ENCODE measurements around the gene ZNF385D. TPM values are rescaled to one million over a fixed set of nuclear protein-coding genes. Genes with fewer than 3 reads are reported as not detected.

The ZNF385D gene
- total and polyA plus RNA-seq, 2 of the 13 experiments (the other 11 are each of a cell fraction or from before 2014, with no cell fraction given) = not detected

GRCh38 chr3:21515417-21515816, 235.6 kb downstream of the ZNF385D start:
- WGBS (ENCODE audit: low lambda C conversion rate) = 0% methylated on average over 1 of the region's 1 CpG
- CTCF ChIA-PET (ENCODE audit: low intra/inter-chr PET ratio, low total read pairs) = no interaction called here

GRCh38 chr3:21509731-21510470, 241.1 kb downstream of the ZNF385D start:
- Histone ChIP-seq H3K27ac (ENCODE audit: extremely low read length, insufficient read depth, low read length) (no peak overlapping the region), H3K4me1 (ENCODE audit: insufficient read depth, low read length) (no peaks in the 10 kb centered on the region), H3K36me3 (replicated peaks in 1 of 2; ENCODE audit: control insufficient read depth in 1 of 2, insufficient read depth in 2 of 2, low read length in 2 of 2) (no peaks in the 10 kb centered on the region), H3K79me2 (ENCODE audit: insufficient read depth, low read length) (no peaks in the 10 kb centered on the region), H3K4me2 (ENCODE audit: low read depth, low read length) (no peak overlapping the region), H3K4me3 (replicated peaks in 1 of 3; ENCODE audit: insufficient read depth in 1 of 3, low read depth in 2 of 3, low read length in 3 of 3) (no peak overlapping the region), H3K9ac (ENCODE audit: insufficient read depth, low read depth, low read length) (no peak overlapping the region), H2AFZ (ENCODE audit: low read length) (no peak overlapping the region), H4K20me1 (ENCODE audit: insufficient read depth, low read length) (no peaks in the 10 kb centered on the region), H3K27me3 (ENCODE audit: control insufficient read depth in 1 of 2, insufficient read depth in 2 of 2, low read length in 2 of 2) (no peaks in the 10 kb centered on the region), H3K9me3 (ENCODE audit: low read length) (peaks cover 18% of the 10 kb centered on the region; the same call in 1 of the 2 replicates)
- CTCF ChIA-PET (ENCODE audit: low intra/inter-chr PET ratio, low total read pairs) = no interaction called here
- BruUV-seq (replicated peaks) = no TSS peak
- in situ Hi-C loops (cut with HindIII; ENCODE audit: extremely low pct_ligation_motif_present, low pct_unique_long_range_greater_than_20kb) = no loop called here
- WGBS (ENCODE audit: low lambda C conversion rate) = under 1% methylated on average over 5 of the region's 5 CpGs
- POLR2A ChIA-PET = no interaction called here
- intact Hi-C loops (cut with micrococcal nuclease; ENCODE audit: unreplicated experiment) = no loop called here
- DNase-seq (ENCODE audit: low spot score) = no peak
- no peak for FAIRE-seq
- TF ChIP-seq CREM (IDR thresholded peaks at IDR 0.05) (no peak), CREM (CRISPR knock-in tag; IDR thresholded peaks at IDR 0.05) (no peak), ASH2L (IDR thresholded peaks at IDR 0.05; ENCODE audit: insufficient read length, low read depth, low read length) (no peak), CEBPB (IDR thresholded peaks at IDR 0.05; ENCODE audit: borderline replicate concordance, low read depth, low read length) (peak; percentile 55; the same call in 1 of the 2 replicates)
- no peak for ATAC-seq

More at GRCh38 chr3:21515417-21515816, 235.6 kb downstream of the ZNF385D start:
- POLR2A ChIA-PET = no interaction called here
- Histone ChIP-seq H3K4me1 (ENCODE audit: insufficient read depth, low read length) (no peaks in the 10 kb centered on the region), H3K4me3 (replicated peaks in 1 of 3; ENCODE audit: insufficient read depth in 1 of 3, low read depth in 2 of 3, low read length in 3 of 3) (no peak overlapping the region), H3K9me3 (ENCODE audit: low read length) (0 out of 2 replicates have a peak, but pooled peaks cover 12% of the 10 kb centered on the region), H2AFZ (ENCODE audit: low read length) (no peak overlapping the region), H3K27ac (ENCODE audit: extremely low read length, insufficient read depth, low read length) (no peak overlapping the region), H3K9ac (ENCODE audit: insufficient read depth, low read depth, low read length) (no peak overlapping the region), H3K36me3 (replicated peaks in 1 of 2; ENCODE audit: control insufficient read depth in 1 of 2, insufficient read depth in 2 of 2, low read length in 2 of 2) (no peaks in the 10 kb centered on the region), H3K79me2 (ENCODE audit: insufficient read depth, low read length) (no peaks in the 10 kb centered on the region), H3K4me2 (ENCODE audit: low read depth, low read length) (no peak overlapping the region), H3K27me3 (ENCODE audit: control insufficient read depth in 1 of 2, insufficient read depth in 2 of 2, low read length in 2 of 2) (no peaks in the 10 kb centered on the region), H4K20me1 (ENCODE audit: insufficient read depth, low read length) (no peaks in the 10 kb centered on the region)
- TF ChIP-seq IKZF1 (IDR thresholded peaks at IDR 0.05) = no peak
- TF ChIP-seq NR3C1 (CRISPR knock-in tag; IDR thresholded peaks at IDR 0.05) = no peak
- ATAC-seq = no peak
- no peak for DNase-seq (ENCODE audit: low spot score)
- BruUV-seq (replicated peaks) = no TSS peak
- intact Hi-C loops (cut with micrococcal nuclease; ENCODE audit: unreplicated experiment) = no loop called here
- FAIRE-seq = no peak
- in situ Hi-C loops (cut with HindIII; ENCODE audit: extremely low pct_ligation_motif_present, low pct_unique_long_range_greater_than_20kb) = no loop called here

All from HepG2 (cell line).